Tibial nerve (tissue), 4 donors: ENCODE data around the gene ARFRP1. TPM values are rescaled to one million over a fixed set of nuclear protein-coding genes. Genes with fewer than 3 reads are reported as not detected.

Source experiments
- DNase-seq, 2 donors: peaks; one replicate each; pipeline ENCODE4 v3.0.0-alpha.2; 2019; ENCODE audit warnings: low spot score in 2 of 2
- H3K27ac ChIP-seq, 4 donors: fragments of 200-600 bp; sonication (generic) in 3 of 4; one replicate each; pipeline ENCODE4 v1.5.1; 2017 to 2019; ENCODE audit warnings: mild to moderate bottlenecking in 1 of 4
- H3K27me3 ChIP-seq, 2 donors: fragments of 200-600 bp; sonication (generic) in 1 of 2; one replicate each; pipeline versions ENCODE4 v1.5.1 to v1.6.0; 2017 to 2019
- H3K36me3 ChIP-seq, 3 donors: fragments of 200-600 bp; sonication (generic); one replicate each; pipeline ENCODE4 v1.5.1; 2018 to 2019
- H3K4me1 ChIP-seq, 4 donors: fragments of 200-600 bp; sonication (generic) in 3 of 4; one replicate each; pipeline ENCODE4 v1.5.1; 2017 to 2019
- H3K4me3 ChIP-seq, 4 donors: fragments of 200-600 bp; sonication (generic) in 3 of 4; one replicate each; pipeline ENCODE4 v1.5.1; 2017 to 2019; ENCODE audit warnings: mild to moderate bottlenecking in 1 of 4, moderate library complexity in 1 of 4
- H3K9me3 ChIP-seq, 4 donors: fragments of 200-600 bp; sonication (generic) in 3 of 4; one replicate each; pipeline ENCODE4 v1.5.1; 2017 to 2019
- CTCF ChIP-seq, 5 experiments: fragments of 200-600 bp in 3 of 5; fragments of 450-650 bp in 2 of 5; sonication (generic) in 3 of 5; IDR thresholded peaks; one replicate each; pipeline ENCODE4 v1.5.1; 2016 to 2019; ENCODE audit warnings: antibody characterized with exemption in 5 of 5, mild to moderate bottlenecking in 3 of 5, moderate library complexity in 2 of 5
- EP300 ChIP-seq, 2 donors: sonication (generic); formaldehyde crosslinking; IDR thresholded peaks; one replicate each; pipeline ENCODE4 v1.6.1; 2017; ENCODE audit warnings: antibody characterized with exemption in 2 of 2, mild to moderate bottlenecking in 1 of 2
- POLR2A ChIP-seq, 2 donors: fragments of 450-650 bp; IDR thresholded peaks; one replicate each; pipeline ENCODE4 v1.6.1; 2017; ENCODE audit warnings: antibody characterized with exemption in 2 of 2, mild to moderate bottlenecking in 2 of 2, moderate library complexity in 2 of 2
- WGBS, 2 donors: methylation state at CpG; one replicate each; pipeline ENCODE4 v1.1.5; 2018; 5-methylcytosine and 5-hydroxymethylcytosine counted together
- total RNA-seq, 4 donors: library from RNA; depleted of rRNA; stranded (reverse); fragments of >200 nt; gene quantifications; one replicate each; pipeline ENCODE4 v1.1.0, GENCODE V29; 2016

ARFRP1 gene
- total RNA-seq, 4 donors from 2014 or later = 36.9 to 71.1 (median 50.9) TPM

- Histone ChIP-seq H3K27ac (peak overlapping the region in 3 of 4 donors; percentile 86 to 88 (median 86)), H3K4me3 (peak overlapping the region in 3 of 4 donors; percentile 71 to 89 (median 75)), H3K9me3 (no peaks in the 10 kb centered on the region), H3K4me1 (peaks cover 0 to 39% (median 26%) of the 10 kb centered on the region in 4 donors), H3K36me3 (peaks cover 0 to 78% (median under 1%) of the 10 kb centered on the region in 3 donors), H3K27me3 (no peaks in the 10 kb centered on the region)
- WGBS, 2 donors = 78 to 86% methylated on average over 12 of the region's 12 CpGs
- no peak for DNase-seq
- TF ChIP-seq POLR2A (IDR thresholded peaks at IDR 0.05) (no peak), CTCF (IDR thresholded peaks at IDR 0.05) (no peak), EP300 (IDR thresholded peaks at IDR 0.05) (no peak)
These were observed 1.6 kb downstream of the ARFRP1 start for GRCh38 chr20:63706027-63706695.

- no peak for DNase-seq
- Histone ChIP-seq H3K27me3 (no peaks in the 10 kb centered on the region), H3K4me3 (no peak overlapping the region), H3K9me3 (no peaks in the 10 kb centered on the region), H3K36me3 (peaks cover 0 to 78% (median 0%) of the 10 kb centered on the region in 3 donors), H3K27ac (peak overlapping the region in 1 of 4 donors; percentile 88), H3K4me1 (peaks cover 0 to 37% (median 26%) of the 10 kb centered on the region in 4 donors)
- WGBS, 2 donors = 91 to 92% methylated on average over 8 of the region's 8 CpGs
- no peak for TF ChIP-seq CTCF (IDR thresholded peaks at IDR 0.05)
- TF ChIP-seq EP300 (IDR thresholded peaks at IDR 0.05) = no peak
- no peak for TF ChIP-seq POLR2A (IDR thresholded peaks at IDR 0.05)
These were observed 2.3 kb downstream of the ARFRP1 start for GRCh38 chr20:63705232-63706026.

GRCh38 chr20:63704749-63705117, 3.0 kb downstream of the ARFRP1 start:
- TF ChIP-seq EP300 (IDR thresholded peaks at IDR 0.05) (no peak), CTCF (IDR thresholded peaks at IDR 0.05) (no peak), POLR2A (IDR thresholded peaks at IDR 0.05) (no peak)
- Histone ChIP-seq H3K36me3 (peaks cover 0 to 72% (median 0%) of the 10 kb centered on the region in 3 donors), H3K27ac (no peak overlapping the region), H3K4me3 (no peak overlapping the region), H3K9me3 (no peaks in the 10 kb centered on the region), H3K27me3 (no peaks in the 10 kb centered on the region), H3K4me1 (peaks cover 0 to 38% (median 27%) of the 10 kb centered on the region in 4 donors)
- DNase-seq = no peak
- 73 to 90% methylated on average over 5 to 6 of the region's 6 CpGs for WGBS, 2 donors

- H3K27me3 ChIP-seq = no peaks in the 10 kb centered on the region
- peaks cover 0 to 67% (median 0%) of the 10 kb centered on the region in 3 donors for H3K36me3 ChIP-seq
- H3K9me3 ChIP-seq = no peaks in the 10 kb centered on the region
- peaks cover 0 to 38% (median 27%) of the 10 kb centered on the region in 4 donors for H3K4me1 ChIP-seq
- DNase-seq = no peak
- 76 to 83% methylated on average over 9 to 11 of the region's 11 CpGs for WGBS, 2 donors
- TF ChIP-seq EP300 (IDR thresholded peaks at IDR 0.05) = no peak
- no peak overlapping the region for H3K4me3 ChIP-seq
- H3K27ac ChIP-seq = no peak overlapping the region
These were observed 3.6 kb downstream of the ARFRP1 start for GRCh38 chr20:63703976-63704748.

GRCh38 chr20:63703471-63703975, 4.3 kb downstream of the ARFRP1 start:
- H3K9me3 ChIP-seq = no peaks in the 10 kb centered on the region
- no peak overlapping the region for H3K4me3 ChIP-seq
- H3K4me1 ChIP-seq = peaks cover 0 to 38% (median 27%) of the 10 kb centered on the region in 4 donors
- no peak for DNase-seq
- H3K36me3 ChIP-seq = peaks cover 0 to 61% (median 0%) of the 10 kb centered on the region in 3 donors
- TF ChIP-seq CTCF (IDR thresholded peaks at IDR 0.05) (no peak), EP300 (IDR thresholded peaks at IDR 0.05) (no peak), POLR2A (IDR thresholded peaks at IDR 0.05) (no peak)
- no peak overlapping the region for H3K27ac ChIP-seq
- WGBS, 2 donors = 83 to 88% methylated on average over 11 to 14 of the region's 15 CpGs
- no peaks in the 10 kb centered on the region for H3K27me3 ChIP-seq
